Fibroblast of peridontal ligament (primary cell): ENCODE results near the gene TNFRSF6B.
"Not testable (repeated sequence)": the region's sequence is repeated elsewhere in the genome, so short reads cannot be mapped to it uniquely, and the experiment has no call there.

Experiments used
- DNase-seq: peaks from one replicate; pipeline ENCODE4 v3.0.0-alpha.2; 2010; ENCODE audit errors: extremely low read depth

Gene TNFRSF6B

GRCh38 chr20:63662813-63663189 is 33.7 kb upstream of the TNFRSF6B start:
- DNase-seq = no peak

- DNase-seq = no peak
These were observed 33.0 kb upstream of the TNFRSF6B start for GRCh38 chr20:63663332-63664066.

- no peak for DNase-seq
These were observed 32.2 kb upstream of the TNFRSF6B start for GRCh38 chr20:63664143-63664851.

- no peak for DNase-seq
These were observed 31.4 kb upstream of the TNFRSF6B start for GRCh38 chr20:63664861-63665594.

GRCh38 chr20:63665708-63666107 is 30.7 kb upstream of the TNFRSF6B start:
- no peak for DNase-seq

- DNase-seq = no peak
These were observed 28.6 kb upstream of the TNFRSF6B start for GRCh38 chr20:63667858-63668257.

- no peak for DNase-seq
These were observed 28.1 kb upstream of the TNFRSF6B start for GRCh38 chr20:63668351-63668750.

- not testable (repeated sequence) for DNase-seq
These were observed 24.8 kb upstream of the TNFRSF6B start for GRCh38 chr20:63671695-63672094.

- no peak for DNase-seq
These were observed 23.8 kb upstream of the TNFRSF6B start for GRCh38 chr20:63672666-63673065.

GRCh38 chr20:63673951-63674350 is 22.5 kb upstream of the TNFRSF6B start:
- DNase-seq = no peak

GRCh38 chr20:63675681-63676368 is 20.6 kb upstream of the TNFRSF6B start:
- no peak for DNase-seq

GRCh38 chr20:63678071-63678470 is 18.4 kb upstream of the TNFRSF6B start:
- DNase-seq = no peak

- no peak for DNase-seq
These were observed 17.6 kb upstream of the TNFRSF6B start for GRCh38 chr20:63678667-63679465.

GRCh38 chr20:63679799-63680305 is 16.6 kb upstream of the TNFRSF6B start:
- no peak for DNase-seq

- DNase-seq = no peak
These were observed 16.0 kb upstream of the TNFRSF6B start for GRCh38 chr20:63680427-63680826.

GRCh38 chr20:63680857-63681608 is 15.4 kb upstream of the TNFRSF6B start:
- no peak for DNase-seq

- DNase-seq = no peak
These were observed 14.8 kb upstream of the TNFRSF6B start for GRCh38 chr20:63681609-63682142.

- peak; percentile 95 for DNase-seq
These were observed 13.9 kb upstream of the TNFRSF6B start for GRCh38 chr20:63682384-63683139.
